K562 (cell line): ENCODE results near the gene TXLNA. TPM values are rescaled to one million over a fixed set of nuclear protein-coding genes. Genes with fewer than 3 reads are reported as not detected.

ENCODE experiments used
- ETV6 ChIP-seq, 3 experiments: fragments of 150-350 bp in 1 of 3; sonication (generic) in 1 of 3; formaldehyde crosslinking in 1 of 3; IDR thresholded peaks; 2 replicates each; pipeline versions ENCODE4 v1.6.1 to v1.8.0; 2014 to 2022; ENCODE audit warnings: borderline replicate concordance in 2 of 3, low read depth in 2 of 3, antibody characterized with exemption in 1 of 3, low read length in 1 of 3, mild to moderate bottlenecking in 1 of 3, missing genetic modification reagents in 1 of 3
- GATAD2B ChIP-seq: fragments of 450-650 bp; IDR thresholded peaks from 2 replicates; pipeline ENCODE4 v1.6.1; 2017; ENCODE audit warnings: mild to moderate bottlenecking, borderline replicate concordance
- L3MBTL2 ChIP-seq: fragments of 450-650 bp; IDR thresholded peaks from 2 replicates; pipeline ENCODE4 v1.6.1; 2016; ENCODE audit warnings: mild to moderate bottlenecking, moderate library complexity
- MYBL2 ChIP-seq, 2 experiments: fragments of 450-650 bp in 1 of 2; sonication (generic) in 1 of 2; formaldehyde crosslinking in 1 of 2; IDR thresholded peaks; 2 replicates each; pipeline versions ENCODE4 v1.6.1 to v1.8.1; 2017 to 2022; ENCODE audit warnings: borderline replicate concordance in 1 of 2, inconsistent platforms in 1 of 2, low read depth in 1 of 2, mild to moderate bottlenecking in 1 of 2, missing genetic modification reagents in 1 of 2, moderate library complexity in 1 of 2
- ZC3H8 ChIP-seq: fragments of 450-650 bp; IDR thresholded peaks from 2 replicates; pipeline ENCODE4 v1.6.1; 2017
- ZNF165 ChIP-seq: fragments of 250-450 bp; sonication (Bioruptor Pico); IDR thresholded peaks from 2 replicates; pipeline ENCODE4 v1.4.0; 2020; ENCODE audit warnings: borderline replicate concordance
- polyA plus RNA-seq, 8 experiments: library from polyadenylated mRNA; depleted of rRNA in 4 of 8; stranded (reverse) in 5 of 8; unstranded in 3 of 8; fragments of >200 nt; fragmentation: Nextera tagmentation in 2 of 8; fragmentation: Illumina TruSeq in 1 of 8; extraction: Ambion mirVana in 2 of 8; extraction: Trizol in 1 of 8; gene quantifications; 2 replicates each; pipeline versions ENCODE4 v1.2.1 to v1.2.3, GENCODE V29; 2011 to 2014; ENCODE audit warnings: inconsistent platforms in 1 of 8, missing spikeins in 1 of 8
- total RNA-seq, 7 experiments: library from RNA; depleted of rRNA in 6 of 7; stranded (reverse); fragments of >200 nt in 6 of 7; fragmentation: Illumina TruSeq in 2 of 7; extraction: Trizol in 2 of 7; gene quantifications; 2 replicates each; pipeline versions ENCODE4 v1.2.1 to v1.2.3, GENCODE V29; 2011 to 2021; ENCODE audit warnings: low replicate concordance in 1 of 7
- TF ChIP-seq, protein P1 (sequence below): sonication (generic); formaldehyde crosslinking; IDR thresholded peaks from 2 replicates; pipeline ENCODE4 v1.8.0; 2022; ENCODE audit warnings: missing genetic modification reagents, mild to moderate bottlenecking, borderline replicate concordance
- TF ChIP-seq, protein P2 (sequence below): fragments of 250-450 bp; sonication (Bioruptor Pico); IDR thresholded peaks from 2 replicates; pipeline ENCODE4 v1.8.0; 2021; ENCODE audit warnings: moderate library complexity, mild to moderate bottlenecking, inconsistent platforms
- TF ChIP-seq, protein P3 (sequence below): sonication (generic); formaldehyde crosslinking; IDR thresholded peaks from 2 replicates; pipeline ENCODE4 v1.8.1; 2022; ENCODE audit warnings: missing genetic modification reagents
- TF ChIP-seq, protein P4 (sequence below): fragments of 200-600 bp; sonication (generic); IDR thresholded peaks from one replicate; pipeline ENCODE4 v1.6.1; 2012; ENCODE audit warnings: mild to moderate bottlenecking, low read depth, low read length, inconsistent platforms

TXLNA gene
- total and polyA plus RNA-seq, 9 of the 15 experiments (the other 6 are each of a cell fraction or from before 2014, with no cell fraction given), result 9.2 to 54.5 (median 39.3) TPM

DNA sequence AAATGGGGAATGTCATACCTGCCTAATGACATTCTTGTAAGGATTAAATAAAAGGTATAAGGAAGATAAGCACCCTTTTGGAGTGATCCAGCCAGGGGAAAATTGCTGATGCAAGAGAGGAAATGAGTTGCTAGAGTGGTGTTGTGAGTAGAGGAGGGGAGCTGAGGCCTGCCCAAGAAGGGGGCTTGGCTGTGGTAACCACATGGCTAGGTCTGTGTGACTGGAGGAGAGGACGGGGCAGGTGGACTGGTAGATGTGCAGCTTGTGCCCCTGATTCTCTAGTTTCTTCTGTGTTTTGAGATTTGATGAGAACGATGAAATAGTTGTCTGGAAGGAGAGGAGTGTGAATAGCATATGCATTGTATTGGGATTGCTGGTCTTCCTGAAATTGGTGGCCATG, 6.6 kb downstream of the TXLNA start (continued):
- TF ChIP-seq L3MBTL2 (0 out of 2 replicates have a peak, but pooled peaks have one; percentile 28), ZC3H8 (no peak), GATAD2B (no peak), ZNF165 (CRISPR knock-in tag) (no peak), ETV6 (IDR thresholded peaks at IDR 0.05; ENCODE audit: borderline replicate concordance in 1 of 2, low read depth in 2 of 2, low read length in 1 of 2) (no peak), ETV6 (CRISPR knock-in tag; IDR thresholded peaks at IDR 0.05; ENCODE audit: borderline replicate concordance) (no peak), MYBL2 (IDR thresholded peaks at IDR 0.05; ENCODE audit: low read depth) (no peak), MYBL2 (CRISPR knock-in tag; IDR thresholded peaks at IDR 0.05; ENCODE audit: borderline replicate concordance) (no peak)
- TF ChIP-seq, protein P1, sequence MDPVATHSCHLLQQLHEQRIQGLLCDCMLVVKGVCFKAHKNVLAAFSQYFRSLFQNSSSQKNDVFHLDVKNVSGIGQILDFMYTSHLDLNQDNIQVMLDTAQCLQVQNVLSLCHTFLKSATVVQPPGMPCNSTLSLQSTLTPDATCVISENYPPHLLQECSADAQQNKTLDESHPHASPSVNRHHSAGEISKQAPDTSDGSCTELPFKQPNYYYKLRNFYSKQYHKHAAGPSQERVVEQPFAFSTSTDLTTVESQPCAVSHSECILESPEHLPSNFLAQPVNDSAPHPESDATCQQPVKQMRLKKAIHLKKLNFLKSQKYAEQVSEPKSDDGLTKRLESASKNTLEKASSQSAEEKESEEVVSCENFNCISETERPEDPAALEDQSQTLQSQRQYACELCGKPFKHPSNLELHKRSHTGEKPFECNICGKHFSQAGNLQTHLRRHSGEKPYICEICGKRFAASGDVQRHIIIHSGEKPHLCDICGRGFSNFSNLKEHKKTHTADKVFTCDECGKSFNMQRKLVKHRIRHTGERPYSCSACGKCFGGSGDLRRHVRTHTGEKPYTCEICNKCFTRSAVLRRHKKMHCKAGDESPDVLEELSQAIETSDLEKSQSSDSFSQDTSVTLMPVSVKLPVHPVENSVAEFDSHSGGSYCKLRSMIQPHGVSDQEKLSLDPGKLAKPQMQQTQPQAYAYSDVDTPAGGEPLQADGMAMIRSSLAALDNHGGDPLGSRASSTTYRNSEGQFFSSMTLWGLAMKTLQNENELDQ (CRISPR knock-in tag), result no peak
- TF ChIP-seq, protein P2, sequence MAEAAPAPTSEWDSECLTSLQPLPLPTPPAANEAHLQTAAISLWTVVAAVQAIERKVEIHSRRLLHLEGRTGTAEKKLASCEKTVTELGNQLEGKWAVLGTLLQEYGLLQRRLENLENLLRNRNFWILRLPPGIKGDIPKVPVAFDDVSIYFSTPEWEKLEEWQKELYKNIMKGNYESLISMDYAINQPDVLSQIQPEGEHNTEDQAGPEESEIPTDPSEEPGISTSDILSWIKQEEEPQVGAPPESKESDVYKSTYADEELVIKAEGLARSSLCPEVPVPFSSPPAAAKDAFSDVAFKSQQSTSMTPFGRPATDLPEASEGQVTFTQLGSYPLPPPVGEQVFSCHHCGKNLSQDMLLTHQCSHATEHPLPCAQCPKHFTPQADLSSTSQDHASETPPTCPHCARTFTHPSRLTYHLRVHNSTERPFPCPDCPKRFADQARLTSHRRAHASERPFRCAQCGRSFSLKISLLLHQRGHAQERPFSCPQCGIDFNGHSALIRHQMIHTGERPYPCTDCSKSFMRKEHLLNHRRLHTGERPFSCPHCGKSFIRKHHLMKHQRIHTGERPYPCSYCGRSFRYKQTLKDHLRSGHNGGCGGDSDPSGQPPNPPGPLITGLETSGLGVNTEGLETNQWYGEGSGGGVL (CRISPR knock-in tag), result no peak
- TF ChIP-seq, protein P3, sequence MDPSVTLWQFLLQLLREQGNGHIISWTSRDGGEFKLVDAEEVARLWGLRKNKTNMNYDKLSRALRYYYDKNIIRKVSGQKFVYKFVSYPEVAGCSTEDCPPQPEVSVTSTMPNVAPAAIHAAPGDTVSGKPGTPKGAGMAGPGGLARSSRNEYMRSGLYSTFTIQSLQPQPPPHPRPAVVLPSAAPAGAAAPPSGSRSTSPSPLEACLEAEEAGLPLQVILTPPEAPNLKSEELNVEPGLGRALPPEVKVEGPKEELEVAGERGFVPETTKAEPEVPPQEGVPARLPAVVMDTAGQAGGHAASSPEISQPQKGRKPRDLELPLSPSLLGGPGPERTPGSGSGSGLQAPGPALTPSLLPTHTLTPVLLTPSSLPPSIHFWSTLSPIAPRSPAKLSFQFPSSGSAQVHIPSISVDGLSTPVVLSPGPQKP (CRISPR knock-in tag), result no peak
- TF ChIP-seq, protein P4, sequence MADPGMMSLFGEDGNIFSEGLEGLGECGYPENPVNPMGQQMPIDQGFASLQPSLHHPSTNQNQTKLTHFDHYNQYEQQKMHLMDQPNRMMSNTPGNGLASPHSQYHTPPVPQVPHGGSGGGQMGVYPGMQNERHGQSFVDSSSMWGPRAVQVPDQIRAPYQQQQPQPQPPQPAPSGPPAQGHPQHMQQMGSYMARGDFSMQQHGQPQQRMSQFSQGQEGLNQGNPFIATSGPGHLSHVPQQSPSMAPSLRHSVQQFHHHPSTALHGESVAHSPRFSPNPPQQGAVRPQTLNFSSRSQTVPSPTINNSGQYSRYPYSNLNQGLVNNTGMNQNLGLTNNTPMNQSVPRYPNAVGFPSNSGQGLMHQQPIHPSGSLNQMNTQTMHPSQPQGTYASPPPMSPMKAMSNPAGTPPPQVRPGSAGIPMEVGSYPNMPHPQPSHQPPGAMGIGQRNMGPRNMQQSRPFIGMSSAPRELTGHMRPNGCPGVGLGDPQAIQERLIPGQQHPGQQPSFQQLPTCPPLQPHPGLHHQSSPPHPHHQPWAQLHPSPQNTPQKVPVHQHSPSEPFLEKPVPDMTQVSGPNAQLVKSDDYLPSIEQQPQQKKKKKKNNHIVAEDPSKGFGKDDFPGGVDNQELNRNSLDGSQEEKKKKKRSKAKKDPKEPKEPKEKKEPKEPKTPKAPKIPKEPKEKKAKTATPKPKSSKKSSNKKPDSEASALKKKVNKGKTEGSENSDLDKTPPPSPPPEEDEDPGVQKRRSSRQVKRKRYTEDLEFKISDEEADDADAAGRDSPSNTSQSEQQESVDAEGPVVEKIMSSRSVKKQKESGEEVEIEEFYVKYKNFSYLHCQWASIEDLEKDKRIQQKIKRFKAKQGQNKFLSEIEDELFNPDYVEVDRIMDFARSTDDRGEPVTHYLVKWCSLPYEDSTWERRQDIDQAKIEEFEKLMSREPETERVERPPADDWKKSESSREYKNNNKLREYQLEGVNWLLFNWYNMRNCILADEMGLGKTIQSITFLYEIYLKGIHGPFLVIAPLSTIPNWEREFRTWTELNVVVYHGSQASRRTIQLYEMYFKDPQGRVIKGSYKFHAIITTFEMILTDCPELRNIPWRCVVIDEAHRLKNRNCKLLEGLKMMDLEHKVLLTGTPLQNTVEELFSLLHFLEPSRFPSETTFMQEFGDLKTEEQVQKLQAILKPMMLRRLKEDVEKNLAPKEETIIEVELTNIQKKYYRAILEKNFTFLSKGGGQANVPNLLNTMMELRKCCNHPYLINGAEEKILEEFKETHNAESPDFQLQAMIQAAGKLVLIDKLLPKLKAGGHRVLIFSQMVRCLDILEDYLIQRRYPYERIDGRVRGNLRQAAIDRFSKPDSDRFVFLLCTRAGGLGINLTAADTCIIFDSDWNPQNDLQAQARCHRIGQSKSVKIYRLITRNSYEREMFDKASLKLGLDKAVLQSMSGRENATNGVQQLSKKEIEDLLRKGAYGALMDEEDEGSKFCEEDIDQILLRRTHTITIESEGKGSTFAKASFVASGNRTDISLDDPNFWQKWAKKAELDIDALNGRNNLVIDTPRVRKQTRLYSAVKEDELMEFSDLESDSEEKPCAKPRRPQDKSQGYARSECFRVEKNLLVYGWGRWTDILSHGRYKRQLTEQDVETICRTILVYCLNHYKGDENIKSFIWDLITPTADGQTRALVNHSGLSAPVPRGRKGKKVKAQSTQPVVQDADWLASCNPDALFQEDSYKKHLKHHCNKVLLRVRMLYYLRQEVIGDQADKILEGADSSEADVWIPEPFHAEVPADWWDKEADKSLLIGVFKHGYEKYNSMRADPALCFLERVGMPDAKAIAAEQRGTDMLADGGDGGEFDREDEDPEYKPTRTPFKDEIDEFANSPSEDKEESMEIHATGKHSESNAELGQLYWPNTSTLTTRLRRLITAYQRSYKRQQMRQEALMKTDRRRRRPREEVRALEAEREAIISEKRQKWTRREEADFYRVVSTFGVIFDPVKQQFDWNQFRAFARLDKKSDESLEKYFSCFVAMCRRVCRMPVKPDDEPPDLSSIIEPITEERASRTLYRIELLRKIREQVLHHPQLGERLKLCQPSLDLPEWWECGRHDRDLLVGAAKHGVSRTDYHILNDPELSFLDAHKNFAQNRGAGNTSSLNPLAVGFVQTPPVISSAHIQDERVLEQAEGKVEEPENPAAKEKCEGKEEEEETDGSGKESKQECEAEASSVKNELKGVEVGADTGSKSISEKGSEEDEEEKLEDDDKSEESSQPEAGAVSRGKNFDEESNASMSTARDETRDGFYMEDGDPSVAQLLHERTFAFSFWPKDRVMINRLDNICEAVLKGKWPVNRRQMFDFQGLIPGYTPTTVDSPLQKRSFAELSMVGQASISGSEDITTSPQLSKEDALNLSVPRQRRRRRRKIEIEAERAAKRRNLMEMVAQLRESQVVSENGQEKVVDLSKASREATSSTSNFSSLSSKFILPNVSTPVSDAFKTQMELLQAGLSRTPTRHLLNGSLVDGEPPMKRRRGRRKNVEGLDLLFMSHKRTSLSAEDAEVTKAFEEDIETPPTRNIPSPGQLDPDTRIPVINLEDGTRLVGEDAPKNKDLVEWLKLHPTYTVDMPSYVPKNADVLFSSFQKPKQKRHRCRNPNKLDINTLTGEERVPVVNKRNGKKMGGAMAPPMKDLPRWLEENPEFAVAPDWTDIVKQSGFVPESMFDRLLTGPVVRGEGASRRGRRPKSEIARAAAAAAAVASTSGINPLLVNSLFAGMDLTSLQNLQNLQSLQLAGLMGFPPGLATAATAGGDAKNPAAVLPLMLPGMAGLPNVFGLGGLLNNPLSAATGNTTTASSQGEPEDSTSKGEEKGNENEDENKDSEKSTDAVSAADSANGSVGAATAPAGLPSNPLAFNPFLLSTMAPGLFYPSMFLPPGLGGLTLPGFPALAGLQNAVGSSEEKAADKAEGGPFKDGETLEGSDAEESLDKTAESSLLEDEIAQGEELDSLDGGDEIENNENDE, result no peak
